Breast epithelium (tissue), 3 donors: ENCODE results near the gene SRGAP3.

Experiments
- POLR2A ChIP-seq: fragments of 450-650 bp; IDR thresholded peaks from one replicate; pipeline ENCODE4 v1.6.1; 2016; ENCODE audit warnings: antibody characterized with exemption, mild to moderate bottlenecking, moderate library complexity
- POLR2AphosphoS5 ChIP-seq, 3 donors: sonication (generic); formaldehyde crosslinking; IDR thresholded peaks; one replicate each; pipeline ENCODE4 v1.6.1; 2017; ENCODE audit warnings: antibody characterized with exemption in 3 of 3
- TF ChIP-seq, protein P1 (sequence below), 3 donors: fragments of 450-650 bp; IDR thresholded peaks; one replicate each; pipeline ENCODE4 v1.5.1; 2016 to 2017; ENCODE audit warnings: antibody characterized with exemption in 3 of 3, mild to moderate bottlenecking in 3 of 3, moderate library complexity in 3 of 3

DNA sequence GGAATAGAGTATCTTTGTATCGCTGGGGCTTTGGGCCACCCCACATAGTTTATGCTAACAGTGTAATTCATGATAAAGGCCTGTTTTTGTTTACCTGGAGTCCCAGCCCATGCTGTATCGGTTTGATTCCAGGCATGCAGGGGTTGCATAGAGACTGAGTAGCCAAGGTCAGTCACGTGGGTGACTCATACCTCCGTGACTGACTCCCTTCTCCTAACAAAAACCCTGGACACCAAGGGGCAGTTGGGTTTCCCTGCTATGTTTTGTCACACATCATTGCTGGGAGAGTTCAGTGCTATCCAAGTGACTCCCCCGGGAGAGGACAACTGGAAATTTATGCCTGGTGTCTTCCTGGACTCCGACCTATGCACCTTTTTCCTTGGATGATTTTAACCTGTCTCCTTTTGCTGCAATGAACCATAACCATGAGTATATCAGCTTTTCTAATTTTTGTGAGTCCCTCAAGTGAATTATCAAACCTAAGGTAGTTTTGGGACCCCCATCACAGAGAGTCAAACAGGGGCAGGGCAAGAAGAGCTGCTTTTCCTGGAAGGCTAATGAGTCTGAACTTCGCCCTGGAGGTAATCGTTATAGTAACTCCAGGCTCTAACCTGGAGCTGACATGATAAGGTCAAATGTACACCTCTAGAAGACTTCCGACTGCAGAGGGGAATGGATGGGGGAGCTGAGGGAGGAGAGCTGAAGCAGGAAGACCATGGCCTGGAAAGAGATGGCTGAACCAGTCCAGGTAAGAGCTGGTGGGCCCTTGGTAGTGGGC lies 57.0 kb downstream of the SRGAP3 start:
- TF ChIP-seq POLR2A, result no peak
- no peak for TF ChIP-seq POLR2AphosphoS5 (IDR thresholded peaks at IDR 0.05)
- TF ChIP-seq, protein P1, sequence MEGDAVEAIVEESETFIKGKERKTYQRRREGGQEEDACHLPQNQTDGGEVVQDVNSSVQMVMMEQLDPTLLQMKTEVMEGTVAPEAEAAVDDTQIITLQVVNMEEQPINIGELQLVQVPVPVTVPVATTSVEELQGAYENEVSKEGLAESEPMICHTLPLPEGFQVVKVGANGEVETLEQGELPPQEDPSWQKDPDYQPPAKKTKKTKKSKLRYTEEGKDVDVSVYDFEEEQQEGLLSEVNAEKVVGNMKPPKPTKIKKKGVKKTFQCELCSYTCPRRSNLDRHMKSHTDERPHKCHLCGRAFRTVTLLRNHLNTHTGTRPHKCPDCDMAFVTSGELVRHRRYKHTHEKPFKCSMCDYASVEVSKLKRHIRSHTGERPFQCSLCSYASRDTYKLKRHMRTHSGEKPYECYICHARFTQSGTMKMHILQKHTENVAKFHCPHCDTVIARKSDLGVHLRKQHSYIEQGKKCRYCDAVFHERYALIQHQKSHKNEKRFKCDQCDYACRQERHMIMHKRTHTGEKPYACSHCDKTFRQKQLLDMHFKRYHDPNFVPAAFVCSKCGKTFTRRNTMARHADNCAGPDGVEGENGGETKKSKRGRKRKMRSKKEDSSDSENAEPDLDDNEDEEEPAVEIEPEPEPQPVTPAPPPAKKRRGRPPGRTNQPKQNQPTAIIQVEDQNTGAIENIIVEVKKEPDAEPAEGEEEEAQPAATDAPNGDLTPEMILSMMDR (IDR thresholded peaks at IDR 0.05), result no peak
